HUES6 (cell line): ENCODE measurements around the gene ANXA9.

Experiments
- H3K27ac ChIP-seq: 2 replicates; pipeline ENCODE4 v1.7.0; 2013; ENCODE audit warnings: low read depth, mild to moderate bottlenecking, low read length, inconsistent platforms
- H3K27me3 ChIP-seq: 2 replicates; pipeline ENCODE4 v1.6.1; 2013; ENCODE audit warnings: low read length; ENCODE audit not compliant: control insufficient read depth, insufficient read depth
- H3K36me3 ChIP-seq: 2 replicates; pipeline ENCODE4 v1.6.1; 2013; ENCODE audit warnings: low read length; ENCODE audit not compliant: control insufficient read depth, insufficient read depth
- H3K4me1 ChIP-seq: 2 replicates; pipeline ENCODE4 v1.6.1; 2013; ENCODE audit warnings: low read length; ENCODE audit not compliant: control insufficient read depth, insufficient read depth
- H3K4me3 ChIP-seq: 2 replicates; pipeline ENCODE4 v1.5.1; 2013; ENCODE audit warnings: low read depth, low read length
- H3K9ac ChIP-seq: one replicate; pipeline ENCODE4 v1.6.1; 2013; ENCODE audit warnings: mild to moderate bottlenecking, low read length
- H3K9me3 ChIP-seq: 2 replicates; pipeline ENCODE4 v1.6.1; 2013; ENCODE audit warnings: low read depth, low read length; ENCODE audit not compliant: control insufficient read depth, insufficient read depth

Gene ANXA9

DNA sequence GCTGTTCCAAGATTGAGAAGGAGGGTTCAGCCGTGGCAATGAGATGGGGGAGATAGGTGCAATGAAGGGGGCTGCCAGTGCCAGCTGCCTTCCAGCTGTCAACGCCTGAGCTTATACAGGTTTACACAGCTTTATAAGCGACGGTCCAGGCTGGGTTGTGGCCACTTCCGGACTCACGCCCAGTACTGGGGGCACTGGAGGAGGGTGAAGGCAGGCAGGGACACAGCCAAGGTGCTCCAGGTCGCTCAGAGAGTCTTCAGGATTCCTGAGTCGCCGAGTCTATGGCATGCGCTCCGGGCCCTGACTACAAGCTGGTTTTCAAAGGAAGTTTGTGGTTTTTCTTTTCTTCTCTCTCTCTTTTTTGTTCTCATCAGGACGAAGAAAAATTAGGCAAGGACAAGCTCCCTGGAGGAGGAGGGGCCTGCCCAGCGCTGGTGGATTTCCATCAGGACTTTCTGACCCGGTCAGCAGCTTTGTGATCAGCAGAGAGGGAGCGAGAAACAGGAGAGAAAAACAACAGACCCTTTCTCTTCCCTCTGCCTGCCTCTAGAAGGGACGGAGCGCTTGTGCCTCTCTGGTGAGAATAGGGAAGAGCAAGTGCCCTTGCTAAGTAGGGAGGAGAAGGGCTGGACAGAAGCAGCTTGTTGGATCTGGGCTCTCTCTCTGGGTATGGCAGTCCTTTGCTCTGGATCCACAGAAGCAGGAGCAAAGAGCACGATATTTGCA lies 24.4 kb downstream of the ANXA9 start, which contains the start of gene MINDY1:
Gene MINDY1, minus strand, starts transcription at position 576 of the 726 bp plus-strand sequence. CDS start 4,285 bp downstream, outside the sequence.
- Histone ChIP-seq H3K36me3 (no peaks in the 10 kb centered on the region), H3K9me3 (no peaks in the 10 kb centered on the region), H3K27me3 (no peaks in the 10 kb centered on the region), H3K4me1 (peaks cover 28% of the 10 kb centered on the region), H3K9ac (peak within 1 kb of the TSS; percentile 25), H3K27ac (peak within 1 kb of the TSS; percentile 71; the same call in 1 of the 2 replicates), H3K4me3 (peak within 1 kb of the TSS; percentile 97)

- Histone ChIP-seq H3K27ac (peak overlapping the region; percentile 71; the same call in 1 of the 2 replicates), H3K36me3 (no peaks in the 10 kb centered on the region)
These were observed 25.8 kb downstream of the ANXA9 start for GRCh38 chr1:151007853-151008243.

GRCh38 chr1:151008244-151009205 lies 26.4 kb downstream of the ANXA9 start, which contains the start of gene PRUNE1:
TSS of gene PRUNE1 (plus strand) at chr1:151008449. CDS start at chr1:151008633, 184 bp downstream.
- Histone ChIP-seq H3K27me3 (no peaks in the 10 kb centered on the region), H3K36me3 (no peaks in the 10 kb centered on the region), H3K4me3 (peak within 1 kb of the TSS; percentile 97), H3K4me1 (peaks cover 28% of the 10 kb centered on the region), H3K9me3 (no peaks in the 10 kb centered on the region), H3K27ac (peak within 1 kb of the TSS; percentile 71; the same call in 1 of the 2 replicates), H3K9ac (peak within 1 kb of the TSS; percentile 85)

More at GRCh38 chr1:151007853-151008243, 25.8 kb downstream of the ANXA9 start:
- no peaks in the 10 kb centered on the region for H3K27me3 ChIP-seq
- no peaks in the 10 kb centered on the region for H3K9me3 ChIP-seq
- peak overlapping the region; percentile 97 for H3K4me3 ChIP-seq
- peak overlapping the region; percentile 25 for H3K9ac ChIP-seq
- peaks cover 28% of the 10 kb centered on the region for H3K4me1 ChIP-seq

- Histone ChIP-seq H3K27ac (no peak overlapping the region), H3K36me3 (no peaks in the 10 kb centered on the region), H3K4me1 (peaks cover 28% of the 10 kb centered on the region), H3K4me3 (peak overlapping the region; percentile 97), H3K9ac (no peak overlapping the region), H3K9me3 (no peaks in the 10 kb centered on the region), H3K27me3 (no peaks in the 10 kb centered on the region)
These were observed 27.1 kb downstream of the ANXA9 start for GRCh38 chr1:151009206-151009587.

DNA sequence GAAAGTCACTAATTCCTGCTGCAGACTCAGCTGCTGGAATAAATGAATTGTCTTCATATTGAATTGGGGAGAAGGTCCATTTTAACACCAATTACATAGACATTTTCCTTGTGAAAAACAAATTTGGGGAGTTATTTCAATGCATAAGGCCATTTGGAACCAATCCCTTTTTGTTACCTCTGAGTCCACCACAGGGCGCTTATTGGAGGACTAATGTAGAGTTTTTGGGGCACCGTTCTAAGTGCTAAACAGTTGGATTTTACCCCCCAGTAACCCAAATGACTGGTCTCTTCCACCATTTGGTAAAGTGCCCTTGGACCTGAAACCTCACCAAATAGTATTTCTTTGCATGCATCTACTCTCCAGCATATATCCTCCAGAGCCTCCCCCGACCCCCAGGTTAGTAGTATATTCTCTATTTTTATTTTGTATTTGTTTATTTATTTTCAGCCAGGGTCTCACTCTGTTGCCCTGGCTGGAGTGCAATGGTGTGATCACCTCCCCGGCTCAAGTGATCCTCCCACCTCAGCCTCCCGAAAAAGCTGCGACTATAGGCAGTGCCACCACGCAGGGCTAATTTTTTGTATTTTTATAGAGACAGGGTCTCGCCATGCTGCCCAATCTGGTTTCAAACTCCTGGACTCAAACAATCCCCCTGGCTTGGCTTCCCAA lies 27.7 kb downstream of the ANXA9 start:
- Histone ChIP-seq H3K27me3 (no peaks in the 10 kb centered on the region), H3K9ac (no peak overlapping the region), H3K27ac (no peak overlapping the region), H3K4me3 (peak overlapping the region; percentile 97), H3K4me1 (peaks cover 28% of the 10 kb centered on the region), H3K36me3 (no peaks in the 10 kb centered on the region), H3K9me3 (no peaks in the 10 kb centered on the region)

DNA sequence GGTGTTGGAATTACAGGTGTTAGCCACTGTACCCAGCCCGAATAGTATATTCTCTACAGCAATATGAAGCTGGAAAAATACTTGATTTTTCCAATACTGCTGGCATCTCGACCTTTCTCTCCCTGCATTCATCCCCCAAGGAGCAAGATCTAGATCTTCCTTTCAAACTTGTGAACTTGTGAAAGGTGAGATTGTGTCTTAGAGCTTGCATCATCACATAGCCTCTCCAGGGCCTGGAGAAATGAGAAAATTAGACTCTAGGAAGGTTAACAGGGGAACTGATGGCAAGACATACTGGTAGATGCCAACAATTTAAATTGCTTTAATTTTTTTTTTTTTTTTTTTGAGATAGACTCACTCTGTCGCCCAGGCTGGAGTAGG lies 28.2 kb downstream of the ANXA9 start:
- Histone ChIP-seq H3K9me3 (no peaks in the 10 kb centered on the region), H3K9ac (no peak overlapping the region), H3K27ac (no peak overlapping the region), H3K4me3 (no peak overlapping the region), H3K4me1 (peaks cover 28% of the 10 kb centered on the region), H3K27me3 (no peaks in the 10 kb centered on the region), H3K36me3 (no peaks in the 10 kb centered on the region)

DNA sequence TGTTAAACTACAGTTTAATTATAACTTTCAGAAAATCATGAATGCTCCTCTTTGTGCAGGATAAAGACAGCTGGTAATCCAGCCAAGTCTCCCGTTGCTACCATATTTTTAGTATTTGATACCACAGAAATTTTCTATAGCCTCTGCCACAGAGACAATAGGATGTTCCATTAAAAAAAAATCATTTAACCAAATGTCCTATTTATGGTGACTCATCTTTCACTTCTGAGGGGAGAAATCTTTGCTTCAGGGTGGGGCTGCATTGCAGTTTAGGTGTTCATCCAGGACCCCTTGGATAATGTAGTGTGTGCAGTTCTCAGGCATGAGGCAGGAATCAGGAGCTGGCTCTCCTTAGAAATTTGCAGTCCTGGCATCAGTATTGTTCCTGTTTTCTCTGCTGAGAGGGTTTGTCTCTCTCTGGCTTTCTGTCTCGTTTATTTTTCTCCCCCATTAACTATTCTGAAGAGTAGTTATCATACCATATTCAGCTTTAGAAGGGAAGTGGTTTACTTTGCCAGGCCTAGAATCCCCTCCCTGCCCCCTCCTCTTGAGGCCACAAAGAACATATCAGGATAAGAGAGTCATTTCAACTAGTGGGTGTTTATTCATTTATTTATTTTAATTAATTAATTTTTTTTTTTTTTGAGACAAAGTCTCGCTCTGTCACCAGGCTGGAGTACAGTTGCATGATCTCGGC lies 29.2 kb downstream of the ANXA9 start:
- Histone ChIP-seq H3K9ac (no peak overlapping the region), H3K9me3 (no peaks in the 10 kb centered on the region), H3K36me3 (no peaks in the 10 kb centered on the region; the same call in 1 of the 2 replicates), H3K4me3 (no peak overlapping the region), H3K27ac (no peak overlapping the region), H3K4me1 (peaks cover 18% of the 10 kb centered on the region), H3K27me3 (no peaks in the 10 kb centered on the region)

DNA sequence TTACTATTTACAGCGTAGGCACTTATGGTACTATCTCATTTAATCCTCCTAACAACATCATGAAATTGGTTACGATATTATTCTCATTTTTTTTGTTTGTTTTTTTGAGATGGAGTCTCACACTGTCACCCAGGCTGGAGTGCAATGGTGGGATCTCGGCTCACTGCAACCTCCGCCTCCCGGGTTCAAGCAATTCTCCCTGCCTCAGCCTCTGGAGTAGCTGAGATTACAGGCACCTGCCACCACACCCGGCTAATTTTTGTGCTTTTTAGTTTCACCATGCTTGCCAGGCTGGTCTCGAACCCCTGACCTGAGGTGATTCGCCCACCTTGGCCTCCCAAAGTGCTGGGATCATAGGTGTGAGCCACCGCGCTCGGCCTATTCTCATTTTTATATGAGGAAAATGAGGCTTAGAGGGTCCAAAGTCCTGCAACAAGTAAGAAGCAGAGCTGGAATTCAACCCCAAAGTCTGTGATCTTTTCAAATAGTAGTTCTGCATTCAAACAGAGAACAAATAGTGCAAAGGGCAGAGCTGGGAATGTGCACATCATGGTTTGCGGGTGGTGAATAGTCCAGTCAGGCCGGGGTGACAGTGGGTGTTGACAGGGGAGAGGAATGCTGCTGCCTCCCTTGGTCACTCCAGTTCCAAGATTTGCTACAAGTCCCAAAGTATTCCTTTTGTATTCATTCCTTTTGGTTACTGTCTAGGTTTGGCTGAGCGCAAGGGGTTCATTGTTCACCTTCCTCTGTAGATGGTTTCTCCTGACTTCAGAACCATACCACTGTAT lies 30.8 kb downstream of the ANXA9 start:
- Histone ChIP-seq H3K9me3 (no peaks in the 10 kb centered on the region), H3K27me3 (no peaks in the 10 kb centered on the region), H3K36me3 (peaks cover 1% of the 10 kb centered on the region; the same call in 1 of the 2 replicates), H3K9ac (no peak overlapping the region), H3K4me3 (no peak overlapping the region), H3K27ac (no peak overlapping the region), H3K4me1 (peaks cover 6% of the 10 kb centered on the region)

DNA sequence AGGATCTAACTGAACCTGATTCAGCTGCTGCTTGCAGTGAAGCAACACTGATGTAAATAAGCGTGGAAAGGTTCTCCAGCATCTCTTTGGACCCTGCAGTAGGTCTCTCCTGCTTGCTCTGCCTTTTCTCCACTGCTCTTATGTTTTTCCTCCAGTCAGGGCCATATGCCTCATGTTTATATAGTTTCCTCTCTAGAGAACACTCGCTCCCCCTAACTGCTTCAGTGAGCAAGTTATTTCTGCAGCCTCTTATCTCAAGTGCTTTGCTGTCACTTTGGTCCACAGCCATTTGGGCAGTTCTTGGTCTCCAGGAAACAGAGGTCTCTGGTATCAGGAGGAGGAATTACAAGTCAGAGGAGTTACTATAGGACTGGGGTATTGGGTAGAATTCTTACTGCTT lies 31.4 kb downstream of the ANXA9 start:
- Histone ChIP-seq H3K9me3 (no peaks in the 10 kb centered on the region), H3K27ac (no peak overlapping the region), H3K4me3 (no peak overlapping the region), H3K4me1 (peaks cover 4% of the 10 kb centered on the region; the same call in 1 of the 2 replicates), H3K27me3 (no peaks in the 10 kb centered on the region), H3K36me3 (peaks cover 6% of the 10 kb centered on the region; the same call in 1 of the 2 replicates), H3K9ac (no peak overlapping the region)
